GM23338 (cell line): ENCODE measurements around the gene ACAP1. TPM values are rescaled to one million over a fixed set of nuclear protein-coding genes. Genes with fewer than 3 reads are reported as not detected.

Source experiments
- ATAC-seq: fragments of 200-7000 bp; cut with Tn5 transposase; 3 replicates; pipeline ENCODE4 v1.9.1; 2020
- DNase-seq: peaks from one replicate; pipeline ENCODE4 v3.0.0-alpha.2; 2015; ENCODE audit warnings: low spot score
- H2AFZ ChIP-seq: fragments of 200-600 bp; sonication (generic); 2 replicates; pipeline ENCODE4 v1.8.0; 2016; ENCODE audit warnings: antibody characterized with exemption, mild to moderate bottlenecking, moderate library complexity
- H3F3A ChIP-seq: fragments of 200-600 bp; sonication (generic); replicated peaks from 2 replicates; pipeline ENCODE4 v1.8.0; 2017; ENCODE audit warnings: antibody characterized with exemption, mixed run types, low read depth
- H3K27ac ChIP-seq: fragments of 200-600 bp; sonication (generic); 2 replicates; pipeline ENCODE4 v1.6.1; 2016; ENCODE audit warnings: low read depth
- H3K27me3 ChIP-seq: fragments of 200-600 bp; sonication (generic); 2 replicates; pipeline ENCODE4 v1.8.0; 2016; ENCODE audit warnings: mild to moderate bottlenecking, mixed run types, moderate library complexity; ENCODE audit not compliant: insufficient read depth
- H3K36me3 ChIP-seq: fragments of 200-600 bp; sonication (generic); 2 replicates; pipeline ENCODE4 v1.8.0; 2016; ENCODE audit warnings: mild to moderate bottlenecking; ENCODE audit not compliant: insufficient read depth
- H3K4me1 ChIP-seq: fragments of 200-600 bp; sonication (generic); 2 replicates; pipeline ENCODE4 v1.8.0; 2016; ENCODE audit warnings: mild to moderate bottlenecking, moderate library complexity; ENCODE audit not compliant: insufficient read depth
- H3K4me2 ChIP-seq: fragments of 200-600 bp; sonication (generic); 2 replicates; pipeline ENCODE4 v1.7.1; 2017; ENCODE audit warnings: mixed run types
- H3K4me3 ChIP-seq: fragments of 200-600 bp; sonication (generic); 2 replicates; pipeline ENCODE4 v1.6.1; 2016; ENCODE audit warnings: mixed run types
- H3K79me2 ChIP-seq: fragments of 200-600 bp; sonication (generic); replicated peaks from 2 replicates; pipeline ENCODE4 v1.8.0; 2017; ENCODE audit warnings: mild to moderate bottlenecking; ENCODE audit not compliant: insufficient read depth
- H3K9me2 ChIP-seq: fragments of 200-600 bp; sonication (generic); 2 replicates; pipeline ENCODE4 v1.8.0; 2017; ENCODE audit not compliant: insufficient read depth
- H4K20me1 ChIP-seq: fragments of 200-600 bp; sonication (generic); replicated peaks from 2 replicates; pipeline ENCODE4 v1.8.0; 2017; ENCODE audit warnings: mild to moderate bottlenecking; ENCODE audit not compliant: insufficient read depth
- H3K27ac Mint-ChIP-seq: 2 replicates; pipeline ENCODE4 v1.8.0; 2020; ENCODE audit warnings: inconsistent platforms, mild to moderate bottlenecking, moderate library complexity, mixed read lengths
- H3K27me3 Mint-ChIP-seq: 3 replicates; pipeline ENCODE4 v1.8.0; 2022; ENCODE audit warnings: low read depth, mild to moderate bottlenecking, moderate library complexity, mixed read lengths, inconsistent platforms; ENCODE audit not compliant: insufficient read depth, poor library complexity
- H3K36me3 Mint-ChIP-seq: 3 replicates; pipeline ENCODE4 v1.8.0; 2021; ENCODE audit warnings: low read depth, mild to moderate bottlenecking, inconsistent platforms, moderate library complexity, mixed read lengths
- H3K4me1 Mint-ChIP-seq: 3 replicates; pipeline ENCODE4 v1.8.0; 2020; ENCODE audit warnings: mild to moderate bottlenecking, inconsistent platforms, mixed read lengths
- H3K4me3 Mint-ChIP-seq: 3 replicates; pipeline ENCODE4 v1.8.0; 2021; ENCODE audit warnings: moderate library complexity, mild to moderate bottlenecking, inconsistent platforms, mixed read lengths
- H3K9me3 Mint-ChIP-seq: 3 replicates; pipeline ENCODE4 v1.8.0; 2020; ENCODE audit warnings: moderate library complexity, mild to moderate bottlenecking, inconsistent platforms, mixed read lengths
- CREB1 ChIP-seq: fragments of 250-450 bp; sonication (Bioruptor Pico); IDR thresholded peaks from 2 replicates; pipeline ENCODE4 v1.5.0; 2020; ENCODE audit warnings: low read depth, mild to moderate bottlenecking, moderate library complexity
- ETS1 ChIP-seq: IDR thresholded peaks from 2 replicates; pipeline ENCODE4 v1.6.1; 2016; ENCODE audit warnings: antibody characterized with exemption
- polyA plus RNA-seq: library from polyadenylated mRNA; unstranded; fragments of >200 nt; fragmentation: Nextera tagmentation; extraction: Ambion mirVana; gene quantifications from 2 replicates; pipeline ENCODE4 v1.2.1, GENCODE V29; 2016
- total RNA-seq: library from RNA; depleted of rRNA; stranded (reverse); fragments of >200 nt; shearing (Covaris generic); gene quantifications from 2 replicates; pipeline ENCODE4 v1.2.3, GENCODE V29; 2014
- TF ChIP-seq, protein P1 (sequence below): IDR thresholded peaks from one replicate; pipeline ENCODE4 v1.6.1; 2018; ENCODE audit warnings: antibody characterized with exemption; ENCODE audit not compliant: unreplicated experiment
- TF ChIP-seq, protein P2 (sequence below), 2 experiments: fragments of 200-600 bp in 1 of 2; sonication (generic) in 1 of 2; conservative IDR thresholded peaks; 2 replicates each; pipeline versions ENCODE4 v1.5.1 to v1.6.1; 2016 to 2017; ENCODE audit warnings: antibody characterized with exemption in 2 of 2, low read depth in 2 of 2, mild to moderate bottlenecking in 2 of 2, moderate library complexity in 1 of 2

Gene ACAP1
- total and polyA plus RNA-seq, 2 experiments from 2014 or later, result 30.7 to 40.1 TPM

- Mint-ChIP-seq H3K4me1 (no peaks in the 10 kb centered on the region), H3K27me3 (peaks cover 5% of the 10 kb centered on the region), H3K9me3 (no peaks in the 10 kb centered on the region), H3K36me3 (peaks cover 68% of the 10 kb centered on the region), H3K27ac (no peak overlapping the region), H3K4me3 (no peak overlapping the region)
- Histone ChIP-seq H3K4me3 (no peak overlapping the region), H3K36me3 (peaks cover 34% of the 10 kb centered on the region), H3K4me1 (no peaks in the 10 kb centered on the region), H3K79me2 (peaks cover 2% of the 10 kb centered on the region; the same call in 1 of the 2 replicates), H3F3A (peaks cover 15% of the 10 kb centered on the region; the same call in 1 of the 2 replicates), H3K4me2 (no peak overlapping the region), H2AFZ (no peak overlapping the region), H3K27me3 (no peaks in the 10 kb centered on the region), H4K20me1 (no peaks in the 10 kb centered on the region), H3K9me2 (no peaks in the 10 kb centered on the region), H3K27ac (no peak overlapping the region)
- no peak for DNase-seq
- no peak for ATAC-seq
- TF ChIP-seq ETS1, result no peak
- TF ChIP-seq, protein P1, sequence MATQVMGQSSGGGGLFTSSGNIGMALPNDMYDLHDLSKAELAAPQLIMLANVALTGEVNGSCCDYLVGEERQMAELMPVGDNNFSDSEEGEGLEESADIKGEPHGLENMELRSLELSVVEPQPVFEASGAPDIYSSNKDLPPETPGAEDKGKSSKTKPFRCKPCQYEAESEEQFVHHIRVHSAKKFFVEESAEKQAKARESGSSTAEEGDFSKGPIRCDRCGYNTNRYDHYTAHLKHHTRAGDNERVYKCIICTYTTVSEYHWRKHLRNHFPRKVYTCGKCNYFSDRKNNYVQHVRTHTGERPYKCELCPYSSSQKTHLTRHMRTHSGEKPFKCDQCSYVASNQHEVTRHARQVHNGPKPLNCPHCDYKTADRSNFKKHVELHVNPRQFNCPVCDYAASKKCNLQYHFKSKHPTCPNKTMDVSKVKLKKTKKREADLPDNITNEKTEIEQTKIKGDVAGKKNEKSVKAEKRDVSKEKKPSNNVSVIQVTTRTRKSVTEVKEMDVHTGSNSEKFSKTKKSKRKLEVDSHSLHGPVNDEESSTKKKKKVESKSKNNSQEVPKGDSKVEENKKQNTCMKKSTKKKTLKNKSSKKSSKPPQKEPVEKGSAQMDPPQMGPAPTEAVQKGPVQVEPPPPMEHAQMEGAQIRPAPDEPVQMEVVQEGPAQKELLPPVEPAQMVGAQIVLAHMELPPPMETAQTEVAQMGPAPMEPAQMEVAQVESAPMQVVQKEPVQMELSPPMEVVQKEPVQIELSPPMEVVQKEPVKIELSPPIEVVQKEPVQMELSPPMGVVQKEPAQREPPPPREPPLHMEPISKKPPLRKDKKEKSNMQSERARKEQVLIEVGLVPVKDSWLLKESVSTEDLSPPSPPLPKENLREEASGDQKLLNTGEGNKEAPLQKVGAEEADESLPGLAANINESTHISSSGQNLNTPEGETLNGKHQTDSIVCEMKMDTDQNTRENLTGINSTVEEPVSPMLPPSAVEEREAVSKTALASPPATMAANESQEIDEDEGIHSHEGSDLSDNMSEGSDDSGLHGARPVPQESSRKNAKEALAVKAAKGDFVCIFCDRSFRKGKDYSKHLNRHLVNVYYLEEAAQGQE, result no peak
Measured at GRCh38 chr17:7322520-7323194, 13.7 kb upstream of the ACAP1 start.

DNA sequence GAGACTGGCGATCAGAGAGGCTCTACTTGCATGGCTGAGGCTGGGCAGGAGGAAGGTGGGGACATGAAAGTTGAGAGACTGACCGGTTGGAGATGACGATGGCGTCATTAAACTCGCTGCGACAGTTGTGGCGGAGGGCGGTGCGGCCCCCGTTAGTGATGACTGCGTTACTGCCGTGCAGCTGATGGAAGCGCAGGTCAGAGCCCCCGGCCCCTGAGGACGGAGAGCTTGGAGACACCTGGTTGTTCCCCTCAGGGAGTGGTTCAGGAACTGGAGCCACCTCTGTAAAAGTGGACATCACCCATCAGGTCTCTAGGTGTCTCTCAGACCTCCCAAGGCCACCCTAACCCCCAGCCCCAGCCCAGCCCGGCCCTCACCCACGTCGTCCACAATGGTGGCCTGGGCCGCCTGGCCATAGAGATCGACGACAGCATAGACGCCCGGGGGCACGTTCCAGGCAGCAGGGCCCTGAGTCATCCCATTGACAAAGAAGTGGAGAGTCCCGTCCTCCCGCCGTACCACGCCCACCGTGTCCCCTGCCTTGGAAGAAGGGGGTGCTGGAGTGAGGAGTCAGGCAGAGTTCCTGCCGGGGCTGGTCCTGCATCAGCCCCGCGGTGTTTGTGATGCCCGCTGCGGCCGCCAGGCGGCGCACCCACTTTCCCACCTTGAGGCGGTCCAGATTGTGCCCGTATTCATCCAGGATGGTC lies 12.4 kb upstream of the ACAP1 start:
- Mint-ChIP-seq H3K27ac (no peak overlapping the region), H3K36me3 (peaks cover 63% of the 10 kb centered on the region), H3K27me3 (peaks cover 3% of the 10 kb centered on the region), H3K4me1 (peaks cover 10% of the 10 kb centered on the region), H3K9me3 (no peaks in the 10 kb centered on the region), H3K4me3 (no peak overlapping the region)
- peaks cover 14% of the 10 kb centered on the region for H3K79me2 ChIP-seq
- ATAC-seq (peak; percentile 86), DNase-seq (peak; percentile 86)
- TF ChIP-seq CREB1 (CRISPR knock-in tag), result no peak
- TF ChIP-seq, protein P2, sequence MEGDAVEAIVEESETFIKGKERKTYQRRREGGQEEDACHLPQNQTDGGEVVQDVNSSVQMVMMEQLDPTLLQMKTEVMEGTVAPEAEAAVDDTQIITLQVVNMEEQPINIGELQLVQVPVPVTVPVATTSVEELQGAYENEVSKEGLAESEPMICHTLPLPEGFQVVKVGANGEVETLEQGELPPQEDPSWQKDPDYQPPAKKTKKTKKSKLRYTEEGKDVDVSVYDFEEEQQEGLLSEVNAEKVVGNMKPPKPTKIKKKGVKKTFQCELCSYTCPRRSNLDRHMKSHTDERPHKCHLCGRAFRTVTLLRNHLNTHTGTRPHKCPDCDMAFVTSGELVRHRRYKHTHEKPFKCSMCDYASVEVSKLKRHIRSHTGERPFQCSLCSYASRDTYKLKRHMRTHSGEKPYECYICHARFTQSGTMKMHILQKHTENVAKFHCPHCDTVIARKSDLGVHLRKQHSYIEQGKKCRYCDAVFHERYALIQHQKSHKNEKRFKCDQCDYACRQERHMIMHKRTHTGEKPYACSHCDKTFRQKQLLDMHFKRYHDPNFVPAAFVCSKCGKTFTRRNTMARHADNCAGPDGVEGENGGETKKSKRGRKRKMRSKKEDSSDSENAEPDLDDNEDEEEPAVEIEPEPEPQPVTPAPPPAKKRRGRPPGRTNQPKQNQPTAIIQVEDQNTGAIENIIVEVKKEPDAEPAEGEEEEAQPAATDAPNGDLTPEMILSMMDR (conservative IDR thresholded peaks at IDR 0.05; ENCODE audit: low read depth in 2 of 2), result peak; percentile 87 to 91
- peaks cover 29% of the 10 kb centered on the region for H3K36me3 ChIP-seq
- peaks cover 16% of the 10 kb centered on the region; the same call in 1 of the 2 replicates for H3F3A ChIP-seq
- no peak overlapping the region for H3K4me3 ChIP-seq
- no peak overlapping the region for H2AFZ ChIP-seq
- no peak overlapping the region for H3K4me2 ChIP-seq
- no peak overlapping the region for H3K27ac ChIP-seq
- peaks cover 5% of the 10 kb centered on the region; the same call in 1 of the 2 replicates for H3K4me1 ChIP-seq
- H3K9me2 ChIP-seq, result no peaks in the 10 kb centered on the region
- H4K20me1 ChIP-seq, result no peaks in the 10 kb centered on the region
- H3K27me3 ChIP-seq, result no peaks in the 10 kb centered on the region
